Choroid plexus epithelial cell (primary cell): Measurements from ENCODE around the gene CACNA2D3.

ENCODE experiments used
- DNase-seq: peaks from one replicate; pipeline ENCODE4 v3.0.0-alpha.2; 2010; ENCODE audit warnings: low read depth
- H3K4me3 ChIP-seq: 2 replicates; pipeline ENCODE4 v1.5.1; 2011; ENCODE audit warnings: low read depth, mild to moderate bottlenecking, control low read depth, low read length, moderate library complexity
- TF ChIP-seq, protein P1 (sequence below): conservative IDR thresholded peaks from 2 replicates; pipeline ENCODE4 v1.5.1; 2011; ENCODE audit warnings: low read depth, mild to moderate bottlenecking, control low read depth, inconsistent platforms, low read length, moderate library complexity

CACNA2D3 gene

DNA sequence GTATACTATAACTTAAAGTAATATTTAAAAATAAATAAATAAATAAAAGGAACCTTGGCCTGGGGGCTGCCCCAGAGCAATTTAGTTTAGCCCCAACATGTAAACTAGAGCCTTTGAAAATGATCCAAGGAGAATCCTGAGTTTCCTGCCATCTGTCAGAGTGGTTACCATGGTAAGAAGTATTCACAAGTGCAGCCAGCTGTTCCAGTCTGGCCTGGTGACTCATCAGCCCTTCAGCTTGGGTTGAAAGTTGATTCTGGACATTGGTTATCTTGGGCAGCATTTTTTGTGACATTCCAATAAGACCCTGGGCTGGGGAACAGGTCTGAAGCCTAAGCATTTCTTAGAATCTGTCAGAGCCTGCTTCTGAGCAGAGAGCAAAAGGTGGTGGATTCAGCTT, 878.2 kb downstream of the CACNA2D3 start:
- no peak overlapping the region for H3K4me3 ChIP-seq
- peak; percentile 92 for DNase-seq
- TF ChIP-seq, protein P1, sequence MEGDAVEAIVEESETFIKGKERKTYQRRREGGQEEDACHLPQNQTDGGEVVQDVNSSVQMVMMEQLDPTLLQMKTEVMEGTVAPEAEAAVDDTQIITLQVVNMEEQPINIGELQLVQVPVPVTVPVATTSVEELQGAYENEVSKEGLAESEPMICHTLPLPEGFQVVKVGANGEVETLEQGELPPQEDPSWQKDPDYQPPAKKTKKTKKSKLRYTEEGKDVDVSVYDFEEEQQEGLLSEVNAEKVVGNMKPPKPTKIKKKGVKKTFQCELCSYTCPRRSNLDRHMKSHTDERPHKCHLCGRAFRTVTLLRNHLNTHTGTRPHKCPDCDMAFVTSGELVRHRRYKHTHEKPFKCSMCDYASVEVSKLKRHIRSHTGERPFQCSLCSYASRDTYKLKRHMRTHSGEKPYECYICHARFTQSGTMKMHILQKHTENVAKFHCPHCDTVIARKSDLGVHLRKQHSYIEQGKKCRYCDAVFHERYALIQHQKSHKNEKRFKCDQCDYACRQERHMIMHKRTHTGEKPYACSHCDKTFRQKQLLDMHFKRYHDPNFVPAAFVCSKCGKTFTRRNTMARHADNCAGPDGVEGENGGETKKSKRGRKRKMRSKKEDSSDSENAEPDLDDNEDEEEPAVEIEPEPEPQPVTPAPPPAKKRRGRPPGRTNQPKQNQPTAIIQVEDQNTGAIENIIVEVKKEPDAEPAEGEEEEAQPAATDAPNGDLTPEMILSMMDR, result no peak

DNA sequence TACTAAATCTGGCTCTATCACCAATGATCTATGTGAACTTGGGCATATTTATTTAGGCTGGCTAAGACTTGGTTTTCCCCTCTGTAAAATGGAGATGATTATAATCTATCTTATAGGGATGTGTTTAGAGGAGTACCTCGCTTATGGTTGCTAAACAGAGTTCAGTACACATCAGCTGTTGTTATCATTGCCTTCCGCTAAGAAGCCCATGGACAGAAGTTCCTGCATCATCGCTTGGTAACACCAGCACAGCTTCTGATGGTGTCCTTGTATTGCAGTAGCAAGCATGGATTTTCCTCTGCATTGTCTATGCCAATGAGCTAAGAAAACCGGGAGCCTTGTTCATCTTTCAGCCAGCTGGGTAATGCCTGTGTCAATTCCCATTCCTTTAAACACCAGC, 878.6 kb downstream of the CACNA2D3 start:
- no peak overlapping the region for H3K4me3 ChIP-seq
- peak; percentile 36 for DNase-seq
- TF ChIP-seq, protein P1, result no peak

DNA sequence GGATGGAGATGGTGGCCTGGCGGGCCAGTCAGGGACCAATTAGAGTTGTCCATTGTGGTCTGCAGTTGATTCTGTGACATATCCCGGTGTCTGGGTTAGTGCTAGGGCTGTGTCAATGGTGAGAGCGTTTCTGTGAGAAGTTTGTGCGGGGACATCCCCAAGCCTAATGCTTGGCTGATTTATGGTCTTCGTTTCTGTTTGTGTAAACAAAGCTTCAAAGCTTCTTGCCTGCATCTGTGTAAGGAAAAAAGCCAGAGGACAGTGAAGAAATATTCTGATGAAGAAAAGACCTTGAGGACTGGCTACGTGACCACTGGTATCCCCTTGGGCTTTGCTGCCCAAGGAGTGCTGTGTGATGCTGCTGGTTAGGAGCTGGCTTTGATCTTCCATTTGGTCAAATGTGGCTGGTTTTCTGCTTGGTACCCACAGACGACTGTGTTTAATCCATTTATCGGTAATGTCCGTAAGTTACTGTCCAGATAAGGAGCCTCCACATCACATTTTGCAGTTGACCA, 880.1 kb downstream of the CACNA2D3 start:
- TF ChIP-seq, protein P1, result no peak
- DNase-seq, result no peak
- H3K4me3 ChIP-seq, result no peak overlapping the region

DNA sequence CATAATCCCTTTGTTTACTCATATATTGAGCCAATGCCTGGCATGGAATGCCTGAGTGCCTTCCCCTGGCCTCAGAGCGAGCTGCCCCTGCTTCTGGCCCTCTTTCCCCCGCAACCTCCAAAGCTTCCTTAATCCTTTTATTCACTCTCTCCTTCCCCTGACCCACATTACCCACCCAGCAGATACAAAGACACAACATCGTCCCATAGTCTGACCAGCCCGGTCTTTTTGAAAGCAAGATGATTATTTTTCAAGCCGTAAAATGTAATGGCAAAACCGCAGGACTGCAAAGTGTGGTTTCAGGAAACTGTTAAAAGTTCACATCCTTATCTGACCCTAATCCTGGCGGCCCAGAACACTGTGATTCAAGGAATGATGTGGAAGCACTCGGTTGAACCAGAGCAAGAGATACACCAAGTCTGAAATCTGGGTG, 883.9 kb downstream of the CACNA2D3 start:
- no peak for DNase-seq
- TF ChIP-seq, protein P1, result no peak
- no peak overlapping the region for H3K4me3 ChIP-seq

DNA sequence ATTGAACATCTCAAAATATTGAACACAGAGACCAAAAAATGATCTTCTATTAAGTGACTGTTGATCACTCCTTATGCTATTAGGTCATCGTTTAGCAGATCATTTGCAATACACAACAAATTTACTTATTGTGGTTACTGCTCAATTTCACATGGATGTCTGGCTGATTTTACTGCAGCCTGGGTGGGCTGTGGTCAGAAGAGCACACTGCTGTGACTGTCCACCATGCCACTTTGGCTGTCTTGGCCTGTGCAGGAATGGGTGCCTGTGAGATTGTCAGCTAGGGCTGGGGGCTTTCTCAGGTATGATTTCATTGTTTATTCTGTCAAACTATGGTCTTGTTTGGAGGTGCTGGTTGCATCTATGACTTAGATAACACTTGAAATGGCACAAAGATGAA, 885.6 kb downstream of the CACNA2D3 start:
- TF ChIP-seq, protein P1, result no peak

DNA sequence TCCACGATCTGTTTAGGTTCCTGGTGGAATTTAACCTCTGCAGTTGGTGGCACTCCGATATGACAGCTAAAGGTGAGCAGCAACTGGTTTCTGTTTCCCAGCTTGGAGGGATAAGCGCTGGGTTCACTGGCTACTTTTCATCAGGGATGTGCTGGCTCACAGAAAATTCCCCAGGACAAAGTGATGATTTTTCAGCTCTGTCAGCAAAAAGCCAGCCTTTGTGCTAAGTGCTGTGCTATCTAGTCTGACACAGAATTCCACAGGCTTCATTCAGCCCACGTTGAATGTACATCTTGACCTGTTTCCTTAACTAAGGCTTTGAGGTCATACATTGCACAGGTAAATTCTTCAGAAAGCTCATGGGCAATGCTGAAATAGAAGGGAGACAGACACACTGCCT, 887.0 kb downstream of the CACNA2D3 start:
- TF ChIP-seq, protein P1, result no peak
- H3K4me3 ChIP-seq, result no peak overlapping the region
- no peak for DNase-seq

More for the DNA sequence above, 885.6 kb downstream of the CACNA2D3 start:
- no peak for DNase-seq
- H3K4me3 ChIP-seq, result no peak overlapping the region

DNA sequence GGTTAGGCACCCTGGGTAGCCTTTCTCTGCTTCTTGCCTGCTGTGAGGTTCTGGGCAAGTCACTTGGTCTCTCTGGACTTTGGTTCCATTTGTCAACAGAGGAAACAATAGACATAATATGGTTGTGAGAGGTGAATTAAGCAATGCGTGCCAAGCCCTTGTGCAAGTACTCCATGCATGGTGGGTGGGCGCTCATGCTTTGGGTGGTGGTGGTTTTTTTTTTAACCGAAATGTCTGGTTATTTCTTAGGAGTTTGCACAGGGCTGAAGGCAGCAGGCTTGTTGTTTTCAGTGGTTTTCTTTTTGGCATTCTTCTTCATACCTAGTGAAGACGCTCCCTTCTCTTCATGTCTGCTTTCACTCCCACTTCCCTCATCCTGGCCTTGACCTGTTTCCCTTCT, 889.7 kb downstream of the CACNA2D3 start:
- no peak for DNase-seq
- TF ChIP-seq, protein P1, result no peak
- H3K4me3 ChIP-seq, result no peak overlapping the region
